ENCODE results near the gene KSR1.

KSR1 gene

DNA sequence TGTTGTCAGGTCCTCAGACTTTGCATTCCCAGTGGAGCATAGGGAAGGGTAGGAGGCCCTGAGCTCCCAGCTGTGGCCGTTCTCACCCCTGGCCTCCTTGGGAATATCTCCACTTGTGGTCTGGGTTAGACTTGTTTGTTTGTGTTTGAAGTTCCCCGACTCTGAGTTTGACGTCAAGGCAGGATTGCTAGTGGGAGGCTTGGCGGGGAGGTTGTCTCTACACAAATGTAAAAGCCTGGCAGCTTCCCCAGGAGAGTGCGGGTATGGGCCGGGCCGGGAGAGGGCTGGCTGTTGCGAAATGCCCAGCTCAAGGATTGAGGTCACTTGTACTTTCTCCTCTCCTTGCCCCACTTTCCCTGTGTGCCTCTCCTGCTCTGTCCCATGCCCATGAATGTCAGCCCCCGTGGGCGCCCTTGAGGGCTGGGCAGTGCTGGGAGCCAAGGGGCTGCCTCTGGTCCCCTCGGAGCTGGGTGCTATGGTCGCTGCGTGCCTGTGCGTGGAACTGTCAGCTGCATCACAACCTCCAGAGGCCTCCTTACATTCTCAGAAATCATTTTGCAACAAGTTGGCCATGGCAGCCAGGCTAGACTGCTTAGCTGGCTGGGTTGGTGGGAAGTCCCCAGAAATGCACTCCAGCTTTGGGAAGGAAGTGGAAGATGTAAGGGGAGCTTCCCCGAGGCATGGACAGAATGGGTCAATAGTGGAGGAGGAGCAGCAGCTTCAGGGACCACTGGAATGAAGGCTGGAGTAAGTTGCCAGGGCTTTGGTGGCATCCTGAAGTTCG, 84.3 kb downstream of the KSR1 start:
- TF ChIP-seq, protein P1, sequence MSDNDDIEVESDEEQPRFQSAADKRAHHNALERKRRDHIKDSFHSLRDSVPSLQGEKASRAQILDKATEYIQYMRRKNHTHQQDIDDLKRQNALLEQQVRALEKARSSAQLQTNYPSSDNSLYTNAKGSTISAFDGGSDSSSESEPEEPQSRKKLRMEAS (IDR thresholded peaks at IDR 0.05): no peak
- TF ChIP-seq NFIC (IDR thresholded peaks at IDR 0.05) (no peak), FOXM1 (IDR thresholded peaks at IDR 0.05; ENCODE audit: borderline replicate concordance, low read depth) (no peak), CEBPB (IDR thresholded peaks at IDR 0.05) (peak; percentile 50; the same call in 1 of the 2 replicates), ZBTB7A (IDR thresholded peaks at IDR 0.05; ENCODE audit: low read depth) (no peak)

DNA sequence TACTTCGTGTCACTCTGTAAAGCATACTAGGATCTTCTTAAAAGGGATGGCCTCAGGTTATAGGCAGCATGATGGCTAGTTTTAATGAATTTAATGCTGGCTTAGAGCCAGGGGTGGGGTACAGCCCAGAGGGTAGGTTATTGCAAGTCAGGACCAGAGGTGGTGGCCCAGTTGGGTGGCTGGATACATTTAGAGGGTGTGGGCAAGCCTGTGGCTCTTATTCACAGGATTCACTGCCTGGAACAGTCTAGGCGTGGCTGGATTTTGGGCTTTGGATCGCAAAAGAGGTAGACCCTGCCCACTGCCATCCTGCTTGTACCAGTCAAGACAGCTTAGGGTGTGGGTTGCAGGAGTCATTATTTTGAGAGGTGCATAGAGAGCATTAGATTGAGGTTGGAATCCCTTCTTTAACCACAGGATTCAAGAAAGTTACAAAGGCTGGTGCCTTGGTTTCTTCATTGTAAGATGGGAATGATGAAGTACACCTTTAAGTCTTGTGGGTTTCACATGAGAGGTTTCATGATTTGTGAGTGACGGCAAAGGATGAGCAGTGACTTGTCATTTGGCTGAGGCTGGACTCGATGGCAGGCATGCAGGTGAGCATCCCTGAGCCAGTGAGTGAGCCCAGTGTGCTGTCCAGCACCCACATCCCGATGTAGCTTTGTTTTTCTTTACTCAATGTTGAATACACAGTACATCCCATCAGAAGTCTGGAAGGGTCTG, 85.2 kb downstream of the KSR1 start:
- TF ChIP-seq USF1 (IDR thresholded peaks at IDR 0.05) (no peak), REST (IDR thresholded peaks at IDR 0.05; ENCODE audit: low read depth) (peak; percentile 33; the same call in 1 of the 2 replicates), FOXM1 (IDR thresholded peaks at IDR 0.05; ENCODE audit: borderline replicate concordance, low read depth) (no peak), NFIC (IDR thresholded peaks at IDR 0.05) (no peak), CREB1 (IDR thresholded peaks at IDR 0.05; ENCODE audit: low read depth) (no peak), ZBTB7A (IDR thresholded peaks at IDR 0.05; ENCODE audit: low read depth) (no peak)

- TF ChIP-seq TCF12 (IDR thresholded peaks at IDR 0.05; ENCODE audit: low read depth) (no peak), EGR1 (IDR thresholded peaks at IDR 0.05) (no peak), TAF1 (IDR thresholded peaks at IDR 0.05; ENCODE audit: low read depth) (no peak), CEBPB (IDR thresholded peaks at IDR 0.05) (no peak), REST (IDR thresholded peaks at IDR 0.05; ENCODE audit: low read depth) (no peak), FOXM1 (IDR thresholded peaks at IDR 0.05; ENCODE audit: borderline replicate concordance, low read depth) (no peak)
These were observed 86.7 kb downstream of the KSR1 start for GRCh38 chr17:27542841-27543463.

DNA sequence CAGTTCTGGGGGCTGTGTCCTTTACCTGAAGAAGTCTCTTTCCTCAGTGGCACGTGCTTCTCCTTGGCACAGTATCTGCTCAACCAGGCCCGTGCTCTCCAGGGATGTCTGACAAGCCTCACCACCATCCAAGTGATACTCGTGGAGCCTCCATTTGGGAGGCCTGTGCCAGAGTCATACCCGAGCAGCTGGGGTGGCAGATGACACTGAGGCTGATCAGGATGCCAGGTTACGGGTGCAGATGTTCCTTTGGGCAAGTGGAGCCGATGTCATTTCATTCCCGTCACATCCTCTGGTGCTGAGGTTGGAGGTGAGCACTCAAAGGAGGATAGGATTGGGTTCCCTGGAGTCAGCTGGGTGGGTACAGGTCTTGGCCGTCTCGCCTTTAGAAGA, 87.2 kb downstream of the KSR1 start:
- TF ChIP-seq YY1 (IDR thresholded peaks at IDR 0.05; ENCODE audit: low read depth) (no peak), FOXM1 (IDR thresholded peaks at IDR 0.05; ENCODE audit: borderline replicate concordance, low read depth) (no peak)
- TF ChIP-seq, protein P1 (IDR thresholded peaks at IDR 0.05): no peak

- TF ChIP-seq CEBPB (IDR thresholded peaks at IDR 0.05): no peak
- no peak for TF ChIP-seq TEAD4 (IDR thresholded peaks at IDR 0.05)
- TF ChIP-seq USF1 (IDR thresholded peaks at IDR 0.05): no peak
- no peak for TF ChIP-seq RAD21 (IDR thresholded peaks at IDR 0.05; ENCODE audit: low read depth)
- no peak for TF ChIP-seq REST (IDR thresholded peaks at IDR 0.05; ENCODE audit: low read depth)
- TF ChIP-seq TCF12 (IDR thresholded peaks at IDR 0.05; ENCODE audit: low read depth): no peak
- no peak for TF ChIP-seq ZBTB7A (IDR thresholded peaks at IDR 0.05; ENCODE audit: low read depth)
- TF ChIP-seq CREB1 (IDR thresholded peaks at IDR 0.05; ENCODE audit: low read depth): no peak
- no peak for TF ChIP-seq EP300 (IDR thresholded peaks at IDR 0.05; ENCODE audit: borderline replicate concordance)
- no peak for TF ChIP-seq FOXM1 (IDR thresholded peaks at IDR 0.05; ENCODE audit: borderline replicate concordance, low read depth)
- TF ChIP-seq, protein P1 (IDR thresholded peaks at IDR 0.05): no peak
- no peak for TF ChIP-seq EGR1 (IDR thresholded peaks at IDR 0.05)
- TF ChIP-seq TAF1 (IDR thresholded peaks at IDR 0.05; ENCODE audit: low read depth): no peak
- TF ChIP-seq YY1 (IDR thresholded peaks at IDR 0.05; ENCODE audit: low read depth): no peak
- no peak for TF ChIP-seq NFIC (IDR thresholded peaks at IDR 0.05)
These were observed 87.7 kb downstream of the KSR1 start for GRCh38 chr17:27543958-27544349.
